Keratinocyte (primary cell): ENCODE measurements around the gene PHLDB3. TPM values are rescaled to one million over a fixed set of nuclear protein-coding genes. Genes with fewer than 3 reads are reported as not detected.

Experiments
- DNase-seq: peaks from one replicate; pipeline ENCODE4 v3.0.0-alpha.2; 2011; ENCODE audit warnings: low read depth, missing footprints, low spot score
- FAIRE-seq: peaks from 2 replicates; lab custom pipeline; 2011; peaks lifted over from hg19 to GRCh38; lab: Jason Lieb, UNC
- H2AFZ ChIP-seq: 2 replicates; pipeline ENCODE4 v1.6.0; 2012; ENCODE audit warnings: low read length, control low read depth, inconsistent platforms; ENCODE audit not compliant: control insufficient read depth
- H3K27ac ChIP-seq: 2 replicates; pipeline ENCODE4 v1.5.1; 2011; ENCODE audit warnings: low read length; ENCODE audit not compliant: control insufficient read depth, insufficient read depth
- H3K27me3 ChIP-seq: 3 replicates; pipeline ENCODE4 v1.6.0; 2011; ENCODE audit warnings: low read length; ENCODE audit not compliant: control insufficient read depth, insufficient read depth; ENCODE audit errors: extremely low read depth
- H3K36me3 ChIP-seq, 2 experiments: 2 replicates in 1 of 2; 3 replicates in 1 of 2; pipeline ENCODE4 v1.5.1; 2011; ENCODE audit warnings: low read length in 2 of 2, mild to moderate bottlenecking in 1 of 2; ENCODE audit not compliant: control insufficient read depth in 2 of 2, insufficient read depth in 2 of 2; ENCODE audit errors: extremely low read depth in 1 of 2
- H3K4me1 ChIP-seq: 3 replicates; pipeline ENCODE4 v1.5.1; 2011; ENCODE audit warnings: low read length; ENCODE audit not compliant: control insufficient read depth, insufficient read depth; ENCODE audit errors: extremely low read depth
- H3K4me2 ChIP-seq: 3 replicates; pipeline ENCODE4 v1.6.0; 2011; ENCODE audit warnings: low read depth, low read length; ENCODE audit not compliant: control insufficient read depth, insufficient read depth; ENCODE audit errors: extremely low read depth
- H3K4me3 ChIP-seq, 3 experiments: fragments of 200-600 bp in 1 of 3; sonication (generic) in 1 of 3; 2 replicates in 2 of 3; 3 replicates in 1 of 3; pipeline ENCODE4 v1.5.1; 2011 to 2016; ENCODE audit warnings: low read length in 3 of 3, mild to moderate bottlenecking in 3 of 3, control low read depth in 2 of 3, inconsistent platforms in 1 of 3, low read depth in 1 of 3, mixed read lengths in 1 of 3, mixed run types in 1 of 3, moderate library complexity in 1 of 3; ENCODE audit not compliant: control insufficient read depth in 2 of 3, insufficient read depth in 2 of 3; ENCODE audit errors: extremely low read depth in 1 of 3
- H3K79me2 ChIP-seq: 2 replicates; pipeline ENCODE4 v1.6.0; 2012; ENCODE audit warnings: low read length; ENCODE audit not compliant: control insufficient read depth, insufficient read depth
- H3K9ac ChIP-seq: 3 replicates; pipeline ENCODE4 v1.6.0; 2011; ENCODE audit warnings: low read length; ENCODE audit not compliant: control insufficient read depth, insufficient read depth; ENCODE audit errors: extremely low read depth
- H3K9me1 ChIP-seq: 3 replicates; pipeline ENCODE4 v1.6.0; 2011; ENCODE audit warnings: low read length; ENCODE audit not compliant: control insufficient read depth, insufficient read depth; ENCODE audit errors: extremely low read depth
- H3K9me3 ChIP-seq: 2 replicates; pipeline ENCODE4 v1.5.1; 2012; ENCODE audit warnings: low read depth, low read length; ENCODE audit not compliant: control insufficient read depth
- H4K20me1 ChIP-seq: 3 replicates; pipeline ENCODE4 v1.6.0; 2011; ENCODE audit warnings: low read length; ENCODE audit not compliant: control insufficient read depth, insufficient read depth; ENCODE audit errors: extremely low read depth
- EZH2 ChIP-seq: IDR thresholded peaks from one replicate; pipeline ENCODE4 v1.6.1; 2012; ENCODE audit warnings: inconsistent platforms, mild to moderate bottlenecking, low read length, moderate library complexity
- dilution Hi-C: fragments of 300-500 bp; cut with MboI; formaldehyde crosslinking; loops from one replicate; pipeline ENCODE4 v1.7.0; 2020; ENCODE audit warnings: low sequenced_read_pairs; ENCODE audit not compliant: extremely low pct_ligation_motif_present
- polyA plus RNA-seq, 5 experiments: library from polyadenylated mRNA; depleted of rRNA in 3 of 5; stranded (reverse) in 3 of 5; stranded (forward) in 1 of 5; unstranded in 1 of 5; fragments of >200 nt; gene quantifications; 1 replicate in 1 of 5; 2 replicates in 3 of 5; 3 replicates in 1 of 5; pipeline versions ENCODE4 v1.2.1 to v1.2.3, GENCODE V29; 2011 to 2012; ENCODE audit warnings: missing spikeins in 2 of 5, low read depth in 1 of 5, low replicate concordance in 1 of 5
- TF ChIP-seq, protein P1 (sequence below), 3 experiments: IDR thresholded peaks in 1 of 3; conservative IDR thresholded peaks in 1 of 3; optimal IDR thresholded peaks in 1 of 3; 2 replicates in 2 of 3; 3 replicates in 1 of 3; pipeline versions ENCODE3 to v1.5.1; 2011; ENCODE audit warnings: low read length in 3 of 3, mild to moderate bottlenecking in 3 of 3, moderate library complexity in 2 of 3, control low read depth in 1 of 3, inconsistent platforms in 1 of 3; ENCODE audit not compliant: insufficient read depth in 2 of 3; ENCODE audit errors: extremely low read depth in 1 of 3

PHLDB3 gene
- polyA plus RNA-seq, 1 donor (not counting 4 experiments of a cell fraction or from before 2014, with no cell fraction given): 6.7 TPM

DNA sequence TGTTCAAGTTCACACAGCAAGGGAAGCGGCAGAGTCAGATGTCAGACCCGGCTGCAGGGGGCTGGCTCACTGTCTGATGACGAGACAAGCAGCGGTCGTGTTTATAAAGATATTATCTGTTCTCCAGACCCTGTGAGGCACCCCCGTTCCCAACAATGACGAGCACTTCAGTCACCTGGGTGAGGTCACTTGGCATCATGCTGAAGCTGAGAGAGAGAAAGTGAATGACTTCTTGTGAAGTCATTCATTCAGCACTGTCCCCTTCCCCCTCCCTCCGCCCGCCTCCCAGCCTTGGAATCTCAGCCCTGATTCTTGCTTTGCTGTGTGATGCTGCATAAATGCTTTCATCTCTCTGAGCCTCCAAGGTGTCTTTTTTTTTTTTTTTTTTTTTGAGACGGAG is 34.3 kb downstream of the PHLDB3 start:
- H3K27ac ChIP-seq: no peak overlapping the region
- no peak for DNase-seq
- H3K4me3 ChIP-seq: no peak overlapping the region
- H3K9ac ChIP-seq: no peak overlapping the region
- FAIRE-seq: no peak
- TF ChIP-seq, protein P1, sequence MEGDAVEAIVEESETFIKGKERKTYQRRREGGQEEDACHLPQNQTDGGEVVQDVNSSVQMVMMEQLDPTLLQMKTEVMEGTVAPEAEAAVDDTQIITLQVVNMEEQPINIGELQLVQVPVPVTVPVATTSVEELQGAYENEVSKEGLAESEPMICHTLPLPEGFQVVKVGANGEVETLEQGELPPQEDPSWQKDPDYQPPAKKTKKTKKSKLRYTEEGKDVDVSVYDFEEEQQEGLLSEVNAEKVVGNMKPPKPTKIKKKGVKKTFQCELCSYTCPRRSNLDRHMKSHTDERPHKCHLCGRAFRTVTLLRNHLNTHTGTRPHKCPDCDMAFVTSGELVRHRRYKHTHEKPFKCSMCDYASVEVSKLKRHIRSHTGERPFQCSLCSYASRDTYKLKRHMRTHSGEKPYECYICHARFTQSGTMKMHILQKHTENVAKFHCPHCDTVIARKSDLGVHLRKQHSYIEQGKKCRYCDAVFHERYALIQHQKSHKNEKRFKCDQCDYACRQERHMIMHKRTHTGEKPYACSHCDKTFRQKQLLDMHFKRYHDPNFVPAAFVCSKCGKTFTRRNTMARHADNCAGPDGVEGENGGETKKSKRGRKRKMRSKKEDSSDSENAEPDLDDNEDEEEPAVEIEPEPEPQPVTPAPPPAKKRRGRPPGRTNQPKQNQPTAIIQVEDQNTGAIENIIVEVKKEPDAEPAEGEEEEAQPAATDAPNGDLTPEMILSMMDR (optimal IDR thresholded peaks at IDR 0.05 in 1 of 3, IDR thresholded peaks at IDR 0.05 in 1 of 3, conservative IDR thresholded peaks at IDR 0.05 in 1 of 3; ENCODE audit: extremely low read depth in 1 of 3, insufficient read depth in 2 of 3, low read length in 3 of 3): no peak
- no peak for TF ChIP-seq EZH2
- peaks cover 51% of the 10 kb centered on the region for H3K4me1 ChIP-seq
- no peaks in the 10 kb centered on the region for H3K9me3 ChIP-seq
- H3K27me3 ChIP-seq: no peaks in the 10 kb centered on the region
- H3K36me3 ChIP-seq: peaks cover 0 to 5% of the 10 kb centered on the region in 2 experiments
- peaks cover under 1% of the 10 kb centered on the region for H3K79me2 ChIP-seq
- dilution Hi-C loops: no loop called here
- H3K4me2 ChIP-seq: no peak overlapping the region
- no peak overlapping the region for H2AFZ ChIP-seq
- H4K20me1 ChIP-seq: no peaks in the 10 kb centered on the region
- H3K9me1 ChIP-seq: peaks cover 4% of the 10 kb centered on the region

DNA sequence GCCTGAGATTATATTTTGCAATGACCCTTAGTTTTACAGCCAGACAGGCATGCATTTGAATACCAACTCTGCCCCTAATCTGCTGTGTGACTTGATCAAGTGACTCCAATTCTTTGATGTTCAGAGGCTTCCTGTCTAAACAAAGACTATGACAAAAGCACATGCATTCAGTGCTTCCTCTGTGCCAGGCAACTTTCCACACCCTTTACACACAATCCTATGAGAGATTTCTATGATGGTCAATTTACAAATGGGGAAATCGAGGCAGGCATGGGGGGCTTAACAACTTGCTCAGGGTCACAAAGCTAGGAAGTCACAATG is 35.4 kb downstream of the PHLDB3 start:
- H3K36me3 ChIP-seq: peaks cover 0 to 2% of the 10 kb centered on the region in 2 experiments
- peak overlapping the region; percentile 13 for H3K27ac ChIP-seq
- H4K20me1 ChIP-seq: no peaks in the 10 kb centered on the region
- H3K9ac ChIP-seq: no peak overlapping the region
- no peak overlapping the region for H2AFZ ChIP-seq
- peaks cover 52% of the 10 kb centered on the region for H3K4me1 ChIP-seq
- DNase-seq (no peak), FAIRE-seq (no peak)
- H3K9me1 ChIP-seq: peaks cover 4% of the 10 kb centered on the region
- H3K79me2 ChIP-seq: peaks cover 10% of the 10 kb centered on the region
- TF ChIP-seq EZH2: no peak
- TF ChIP-seq, protein P1 (optimal IDR thresholded peaks at IDR 0.05 in 1 of 3, IDR thresholded peaks at IDR 0.05 in 1 of 3, conservative IDR thresholded peaks at IDR 0.05 in 1 of 3; ENCODE audit: extremely low read depth in 1 of 3, insufficient read depth in 2 of 3, low read length in 3 of 3): no peak
- dilution Hi-C loops: no loop called here
- H3K4me3 ChIP-seq: no peak overlapping the region
- no peak overlapping the region for H3K4me2 ChIP-seq
- H3K27me3 ChIP-seq: no peaks in the 10 kb centered on the region
- no peaks in the 10 kb centered on the region for H3K9me3 ChIP-seq
